Tibial artery (tissue), 4 donors: ENCODE data around the gene WHAMM.

Experiments used
- DNase-seq, 2 donors: peaks; one replicate each; pipeline ENCODE4 v3.0.0-alpha.2; 2019
- H3K27ac ChIP-seq, 2 donors: fragments of 200-600 bp; sonication (generic) in 1 of 2; 1 replicate in 1 of 2; 2 replicates in 1 of 2; pipeline ENCODE4 v1.5.1; 2018 to 2019; ENCODE audit warnings: mild to moderate bottlenecking in 1 of 2
- H3K27me3 ChIP-seq, 2 donors: fragments of 200-600 bp; sonication (generic) in 1 of 2; one replicate each; pipeline versions ENCODE4 v1.5.1 to v1.6.0; 2016 to 2019
- H3K36me3 ChIP-seq, 3 donors: fragments of 200-600 bp; sonication (generic) in 2 of 3; one replicate each; pipeline ENCODE4 v1.5.1; 2016 to 2019; ENCODE audit warnings: mild to moderate bottlenecking in 2 of 3
- H3K4me1 ChIP-seq, 4 donors: fragments of 200-600 bp; sonication (generic) in 2 of 4; 1 replicate in 3 of 4; 2 replicates in 1 of 4; pipeline ENCODE4 v1.5.1; 2016 to 2019
- H3K4me3 ChIP-seq, 2 donors: fragments of 200-600 bp; sonication (generic) in 1 of 2; 1 replicate in 1 of 2; 2 replicates in 1 of 2; pipeline ENCODE4 v1.5.1; 2018 to 2019; ENCODE audit warnings: mild to moderate bottlenecking in 2 of 2
- H3K9me3 ChIP-seq, 3 donors: fragments of 200-600 bp; sonication (generic) in 1 of 3; one replicate each; pipeline ENCODE4 v1.5.1; 2016 to 2019
- CTCF ChIP-seq, 2 experiments: fragments of 200-600 bp in 1 of 2; fragments of 450-650 bp in 1 of 2; IDR thresholded peaks; one replicate each; pipeline ENCODE4 v1.5.1; 2017 to 2019; ENCODE audit warnings: antibody characterized with exemption in 2 of 2, mild to moderate bottlenecking in 1 of 2, moderate library complexity in 1 of 2
- intact Hi-C: fragments of 100-400 bp; cut with DNase I; formaldehyde crosslinking; loops from one replicate; pipeline ENCODE4 v1.15.0; 2023; ENCODE audit warnings: low total_unique reads

WHAMM gene

GRCh38 chr15:82882273-82882928 is 73.0 kb downstream of the WHAMM start:
- peaks cover 0 to 5% (median 0%) of the 10 kb centered on the region in 3 donors for H3K36me3 ChIP-seq
- no peaks in the 10 kb centered on the region for H3K27me3 ChIP-seq
- H3K27ac ChIP-seq = no peak overlapping the region
- no peaks in the 10 kb centered on the region for H3K4me1 ChIP-seq
- DNase-seq = no peak
- no peaks in the 10 kb centered on the region for H3K9me3 ChIP-seq
- TF ChIP-seq CTCF (IDR thresholded peaks at IDR 0.05) = no peak
- H3K4me3 ChIP-seq = no peak overlapping the region
- intact Hi-C loops = no loop called here
